GM12891 (cell line): ENCODE measurements around the gene CNTNAP4.

ENCODE experiments used
- POLR2A ChIP-seq: IDR thresholded peaks from 2 replicates; pipeline ENCODE4 v1.6.1; 2011; ENCODE audit warnings: low read depth, low read length, control low read depth
- POLR2AphosphoS5 ChIP-seq: IDR thresholded peaks from 2 replicates; pipeline ENCODE4 v1.6.1; 2011; ENCODE audit warnings: low read depth, low read length, control low read depth
- SPI1 ChIP-seq: IDR thresholded peaks from 2 replicates; pipeline ENCODE4 v1.6.1; 2011; ENCODE audit warnings: low read depth, low read length, control low read depth

- TF ChIP-seq POLR2A (no peak), SPI1 (no peak), POLR2AphosphoS5 (no peak)
These were observed at the start of gene CNTNAP4 for GRCh38 chr16:76276745-76277438.
